Vagina (tissue), 2 donors: ENCODE data around the gene PACS2.

ENCODE experiments used
- CTCF ChIP-seq, 3 experiments: fragments of 450-650 bp in 2 of 3; fragments of 200-600 bp in 1 of 3; sonication (generic) in 1 of 3; IDR thresholded peaks; one replicate each; pipeline ENCODE4 v1.5.1; 2017 to 2019; ENCODE audit warnings: antibody characterized with exemption in 3 of 3, mild to moderate bottlenecking in 2 of 3, moderate library complexity in 2 of 3
- POLR2A ChIP-seq, 2 donors: fragments of 450-650 bp; IDR thresholded peaks; one replicate each; pipeline ENCODE4 v1.6.1; 2017; ENCODE audit warnings: antibody characterized with exemption in 2 of 2, mild to moderate bottlenecking in 2 of 2, moderate library complexity in 2 of 2

- no peak for TF ChIP-seq CTCF (IDR thresholded peaks at IDR 0.05)
- no peak for TF ChIP-seq POLR2A (IDR thresholded peaks at IDR 0.05)
Measured at GRCh38 chr14:105397350-105397931, 82.9 kb downstream of the PACS2 start.
